Measurements from ENCODE around the gene VIPR1.

GRCh38 chr3:42510325-42510724 lies 7.9 kb downstream of the VIPR1 start:
- TF ChIP-seq CTCF (IDR thresholded peaks at IDR 0.05) (no peak), POLR2AphosphoS5 (IDR thresholded peaks at IDR 0.05; ENCODE audit: low read depth, low read length) (no peak), SIN3A (IDR thresholded peaks at IDR 0.05; ENCODE audit: borderline replicate concordance, insufficient read depth, low read depth, low read length) (no peak), REST (IDR thresholded peaks at IDR 0.05; ENCODE audit: insufficient read depth in 1 of 2, low read depth in 2 of 2, low read length in 1 of 2) (no peak), TCF7L2 (IDR thresholded peaks at IDR 0.05; ENCODE audit: low read depth, low read length) (no peak)

All from Panc1 (cell line).